NOMO-1 treated with dmso at 0.1 percent for 144 hours (cell line): Measurements from ENCODE around the gene RPL10.
"Not testable (repeated sequence)": the region's sequence is repeated elsewhere in the genome, so short reads cannot be mapped to it uniquely, and the experiment has no call there.

Experiments
- DNase-seq: peaks from one replicate; lab custom pipeline; 2025; ENCODE audit not compliant: unreplicated experiment; lab: John Stamatoyannopoulos, UW

The RPL10 gene

GRCh38 chrX:154399527-154400368, 1.6 kb downstream of the RPL10 start:
- DNase-seq, result no peak

GRCh38 chrX:154400369-154400817, 2.2 kb downstream of the RPL10 start:
- DNase-seq, result not testable (repeated sequence)

DNA sequence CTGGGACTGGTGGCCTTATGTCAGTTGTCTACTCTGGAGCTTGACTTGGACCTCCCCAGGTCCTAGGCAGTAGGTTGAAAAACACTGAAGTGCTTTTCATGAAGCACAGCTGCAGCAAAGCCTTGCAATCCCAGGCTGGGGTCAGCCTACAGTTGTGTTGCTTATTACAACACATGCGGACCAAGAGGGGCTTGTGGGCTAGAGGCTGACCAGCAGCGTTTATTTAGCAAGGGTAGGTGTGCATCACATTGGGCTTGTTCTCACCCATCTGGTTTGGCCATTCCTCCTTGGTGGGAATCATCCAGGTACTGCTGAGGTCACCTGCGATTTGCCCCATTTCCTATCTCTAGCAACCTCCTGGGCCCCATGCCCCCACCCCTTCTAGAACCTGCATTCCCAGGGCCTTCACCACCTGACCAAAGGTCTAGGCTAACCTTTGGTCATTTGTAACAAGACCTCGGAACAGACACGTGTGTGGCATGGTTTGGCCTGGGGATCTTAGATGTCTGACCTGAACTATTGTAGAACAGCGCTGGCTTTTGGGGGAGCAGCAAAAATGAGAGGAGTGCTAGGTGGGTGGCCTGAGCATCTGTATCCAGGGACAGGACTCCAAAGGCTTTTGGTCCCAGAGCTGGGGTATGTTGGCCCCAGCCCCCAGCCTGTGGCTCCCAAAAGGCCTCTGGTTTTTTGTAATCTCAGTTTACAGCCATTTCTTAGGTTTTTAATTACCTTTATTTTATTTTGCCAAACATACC, 3.0 kb downstream of the RPL10 start:
- DNase-seq, result no peak

GRCh38 chrX:154401918-154402621, 3.9 kb downstream of the RPL10 start:
- no peak for DNase-seq

DNA sequence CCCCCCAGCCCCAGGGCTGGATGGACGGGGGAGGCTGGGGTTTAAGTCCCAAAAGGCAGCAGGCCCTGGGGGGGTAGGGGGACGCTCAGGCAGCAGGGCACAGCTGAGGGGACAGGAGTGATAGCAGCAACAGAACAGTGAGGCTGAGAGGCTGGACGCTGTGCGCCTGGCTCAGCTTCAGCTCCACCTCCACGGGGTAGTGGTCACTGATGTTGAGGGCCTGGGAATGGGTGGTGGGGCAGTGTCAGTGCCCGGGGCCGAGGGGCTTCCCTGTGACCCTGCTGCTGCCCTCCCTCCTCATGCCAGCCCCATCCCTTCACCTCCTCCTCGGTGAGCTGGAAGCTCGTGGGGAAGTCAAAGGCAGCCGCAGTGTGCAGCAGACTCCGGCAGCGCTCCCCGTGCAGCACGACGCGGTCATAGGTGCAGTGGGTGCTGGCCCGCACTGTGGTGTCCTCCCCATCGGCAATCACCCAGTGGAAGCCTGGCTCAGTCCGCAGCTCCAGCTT, 4.5 kb downstream of the RPL10 start:
- DNase-seq, result no peak

- DNase-seq, result no peak
Observed at GRCh38 chrX:154403192-154403591, 5.0 kb downstream of the RPL10 start.

GRCh38 chrX:154403858-154404257, 5.7 kb downstream of the RPL10 start:
- DNase-seq, result no peak

DNA sequence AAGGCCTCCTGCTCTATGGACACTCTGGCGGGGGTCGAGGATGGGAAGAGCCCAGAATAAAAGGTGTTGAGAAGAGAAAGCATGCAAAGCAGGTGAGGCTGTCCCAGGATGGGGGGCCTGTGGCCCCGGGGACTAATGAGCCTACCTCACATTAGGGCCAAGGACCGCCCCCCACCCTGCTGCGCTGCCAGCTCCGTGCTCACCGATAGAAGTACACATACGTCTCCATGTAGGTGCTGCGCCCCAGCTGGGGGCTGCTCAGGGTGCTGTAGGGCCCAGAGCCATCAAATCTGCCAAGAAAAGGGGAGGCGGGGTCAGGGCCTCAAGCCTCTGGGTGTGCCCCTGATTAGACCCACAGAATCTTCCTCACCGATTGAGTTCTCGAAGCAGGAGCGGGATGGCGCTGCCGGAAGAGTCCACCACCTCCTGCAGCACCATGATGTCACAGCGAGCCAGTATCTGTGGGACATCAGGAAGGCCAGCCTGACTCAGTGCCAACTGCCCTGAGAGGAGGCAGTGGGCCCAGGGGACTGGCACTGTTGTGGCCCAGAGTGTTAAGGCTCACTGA, 6.5 kb downstream of the RPL10 start:
- DNase-seq, result no peak

DNA sequence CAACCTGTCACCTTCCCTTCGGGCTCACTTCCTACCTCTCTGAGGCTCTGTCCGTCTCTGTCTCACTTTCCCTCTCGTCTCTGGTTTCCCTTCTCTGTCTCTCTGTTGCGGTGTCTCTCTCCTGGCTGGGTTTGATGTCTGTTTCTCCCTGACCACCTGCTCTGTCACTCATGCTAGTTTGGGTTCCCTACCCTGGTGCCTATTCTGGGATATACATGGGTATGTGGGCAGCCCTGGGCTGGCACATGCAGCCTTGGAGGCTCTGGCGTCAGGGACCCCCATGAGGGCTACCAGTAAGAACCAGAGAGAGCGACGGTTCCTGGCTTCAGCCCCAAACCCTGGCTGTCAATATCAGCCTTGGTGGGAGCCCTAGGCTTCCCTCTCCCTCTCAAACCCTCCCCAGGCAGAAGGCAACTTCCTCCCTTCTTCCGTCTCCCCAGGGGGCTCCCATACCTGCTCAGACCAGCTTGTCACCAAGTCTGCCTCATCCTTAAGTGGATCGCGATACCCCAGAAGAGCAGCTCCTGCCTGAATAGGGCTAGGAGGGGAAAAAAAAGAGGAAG, 10.6 kb downstream of the RPL10 start:
- DNase-seq, result no peak

DNA sequence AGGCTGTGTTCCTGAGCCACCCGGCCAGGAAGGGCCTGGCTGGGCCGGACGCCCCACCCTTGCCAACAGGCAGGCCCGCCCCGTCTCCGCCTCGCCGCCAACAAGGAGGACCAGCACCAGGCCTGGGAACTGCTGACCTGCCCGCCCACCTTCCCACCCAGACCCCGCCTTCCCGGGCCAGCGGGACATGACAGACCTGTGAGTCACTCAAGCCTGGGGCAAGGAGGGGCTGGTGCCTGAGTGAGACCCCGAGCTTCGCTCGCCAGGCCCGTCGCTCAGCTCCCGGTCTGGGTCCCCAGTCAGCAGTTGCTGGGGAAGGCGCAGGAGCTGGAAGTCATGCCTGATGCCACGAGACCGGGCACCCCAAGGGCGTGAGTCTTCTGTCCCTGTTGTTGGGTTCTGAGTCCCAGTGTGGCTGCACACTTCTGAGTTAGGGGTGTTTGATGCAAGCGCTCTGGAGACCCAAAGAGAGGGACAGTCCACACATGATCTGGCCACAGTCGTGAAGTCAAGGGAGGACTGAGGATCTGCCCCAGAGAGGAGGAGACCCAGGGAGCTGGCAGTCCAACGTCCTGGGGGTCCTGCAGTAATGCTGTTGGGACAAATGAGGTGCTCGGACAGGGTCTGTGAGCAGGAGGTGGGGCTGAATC, 11.2 kb downstream of the RPL10 start, which contains the start of gene DNASE1L1:
TSS of gene DNASE1L1 (minus strand) at position 33 of the 650 bp plus-strand sequence. CDS start 3,686 bp downstream, outside the sequence.
- peak; percentile 81 for DNase-seq

- DNase-seq, result peak; percentile 9
Observed at GRCh38 chrX:154411981-154412340, 13.8 kb downstream of the RPL10 start.

GRCh38 chrX:154412468-154412867, 14.3 kb downstream of the RPL10 start:
- DNase-seq, result peak; percentile 13

GRCh38 chrX:154413142-154413541, 15.0 kb downstream of the RPL10 start:
- no peak for DNase-seq

GRCh38 chrX:154417157-154417556, 19.0 kb downstream of the RPL10 start:
- no peak for DNase-seq

DNA sequence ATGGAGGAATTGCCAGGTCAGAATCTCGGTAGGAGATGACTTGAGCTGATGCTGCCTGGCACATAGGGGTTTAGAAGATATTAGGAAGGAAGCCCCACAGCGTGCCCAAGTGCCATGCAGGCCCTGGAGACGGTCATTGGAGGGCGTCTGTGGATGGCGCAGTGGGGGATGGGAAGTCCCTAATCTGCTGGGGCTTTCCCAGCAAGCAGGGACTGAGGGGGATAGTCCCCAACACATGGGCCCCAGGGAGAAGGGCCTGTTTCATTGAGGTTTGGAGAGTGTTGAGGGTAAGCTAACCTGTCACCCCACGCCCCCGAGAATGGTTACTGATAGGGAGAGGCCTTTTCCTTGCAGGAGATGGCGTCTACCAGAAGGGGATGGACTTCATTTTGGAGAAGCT, 21.0 kb downstream of the RPL10 start:
- DNase-seq, result no peak

- no peak for DNase-seq
Observed at GRCh38 chrX:154419688-154420401, 21.7 kb downstream of the RPL10 start.

DNA sequence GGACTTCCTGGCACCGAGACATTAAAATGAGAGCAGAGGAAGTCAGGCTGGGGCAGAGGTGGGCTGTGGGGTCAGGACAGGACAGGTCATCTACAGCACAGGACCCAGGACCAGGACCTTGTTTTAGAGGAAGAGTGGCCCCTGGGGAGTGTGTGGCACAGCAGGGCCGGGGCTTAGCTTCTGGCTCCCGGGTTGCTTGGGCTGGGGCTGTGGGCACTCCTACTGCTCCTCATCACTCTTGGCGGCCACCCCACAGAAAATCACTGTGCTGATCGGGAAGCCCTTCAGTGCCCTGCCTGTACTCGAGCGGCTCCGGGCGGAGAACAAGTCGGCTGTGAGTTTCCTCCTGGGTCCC, 22.2 kb downstream of the RPL10 start:
- no peak for DNase-seq

GRCh38 chrX:154426916-154427770, 29.0 kb downstream of the RPL10 start:
- no peak for DNase-seq
